ENCODE data around the gene MYH9.
"Not testable (repeated sequence)": the region's sequence is repeated elsewhere in the genome, so short reads cannot be mapped to it uniquely, and the experiment has no call there.

The MYH9 gene

GRCh38 chr22:36289948-36290371, 97.8 kb downstream of the MYH9 start:
- DNase-seq: peak; percentile 69

GRCh38 chr22:36289406-36289870, 98.3 kb downstream of the MYH9 start:
- no peak for DNase-seq

- DNase-seq: no peak
Observed at GRCh38 chr22:36288571-36289405, 99.0 kb downstream of the MYH9 start.

DNA sequence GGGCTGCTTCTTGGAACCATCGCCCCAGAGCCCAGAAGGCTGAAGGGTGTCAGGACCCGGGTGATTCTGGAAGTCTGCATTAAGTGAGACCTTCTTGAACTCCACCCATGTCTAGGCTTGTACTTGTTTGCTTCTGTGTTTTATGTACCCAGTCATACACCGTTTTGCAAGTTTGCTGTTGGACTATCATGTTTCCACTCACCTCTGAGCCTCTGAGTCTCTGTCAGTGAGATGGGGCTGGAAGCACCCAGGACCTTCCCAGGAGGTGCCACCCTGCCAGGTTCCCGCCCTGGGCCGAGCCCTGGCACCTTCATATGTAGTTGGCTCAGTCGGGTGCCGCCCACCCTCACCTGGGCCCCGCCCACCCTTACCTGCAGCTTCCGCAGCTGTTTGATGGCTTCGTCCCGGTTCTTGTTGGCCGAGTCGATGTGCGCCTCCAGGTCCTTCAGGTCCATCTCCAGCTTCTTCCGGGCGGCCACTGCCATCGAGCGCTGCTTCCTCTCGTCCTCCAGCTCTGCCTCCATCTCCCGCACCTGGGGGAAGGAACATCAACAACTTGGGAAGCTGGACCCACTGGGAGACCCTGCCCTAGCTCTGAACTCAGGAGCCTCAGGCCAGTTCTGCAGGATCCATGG, 99.8 kb downstream of the MYH9 start:
- DNase-seq: no peak

- DNase-seq: peak; percentile 41
Observed at GRCh38 chr22:36286096-36286957, 101.4 kb downstream of the MYH9 start.

GRCh38 chr22:36285545-36285944, 102.2 kb downstream of the MYH9 start:
- DNase-seq: no peak

GRCh38 chr22:36285017-36285416, 102.8 kb downstream of the MYH9 start:
- no peak for DNase-seq

GRCh38 chr22:36284171-36284571, 103.6 kb downstream of the MYH9 start:
- no peak for DNase-seq

DNA sequence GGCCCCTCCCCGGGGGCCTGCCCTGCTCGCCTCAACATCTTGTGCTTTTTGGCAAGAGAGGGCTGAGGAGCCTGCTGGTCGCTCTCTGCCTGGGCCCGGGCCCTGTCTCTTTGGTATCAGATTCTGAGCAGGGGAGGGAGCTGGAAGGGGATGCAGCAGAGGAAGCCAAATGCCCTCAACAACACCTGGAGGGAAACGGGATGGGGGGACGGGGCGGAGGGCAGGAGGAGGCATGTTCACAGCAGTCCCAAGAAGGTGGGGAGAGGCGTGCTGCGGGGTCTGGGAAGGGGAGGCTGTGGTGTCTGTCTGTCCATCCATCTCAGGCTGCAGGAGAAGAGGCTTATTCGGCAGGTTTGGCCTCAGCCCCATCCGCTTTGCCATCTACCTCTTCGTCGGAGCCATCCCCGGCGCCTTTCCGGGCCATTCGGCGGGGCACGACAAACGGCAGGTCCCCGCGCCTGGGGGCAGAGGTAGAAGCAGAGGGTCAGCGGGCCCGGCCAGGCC, 105.4 kb downstream of the MYH9 start:
- DNase-seq: no peak

- DNase-seq: no peak
Observed at GRCh38 chr22:36281781-36282327, 105.9 kb downstream of the MYH9 start.

- DNase-seq: no peak
Observed at GRCh38 chr22:36280379-36280778, 107.4 kb downstream of the MYH9 start.

DNA sequence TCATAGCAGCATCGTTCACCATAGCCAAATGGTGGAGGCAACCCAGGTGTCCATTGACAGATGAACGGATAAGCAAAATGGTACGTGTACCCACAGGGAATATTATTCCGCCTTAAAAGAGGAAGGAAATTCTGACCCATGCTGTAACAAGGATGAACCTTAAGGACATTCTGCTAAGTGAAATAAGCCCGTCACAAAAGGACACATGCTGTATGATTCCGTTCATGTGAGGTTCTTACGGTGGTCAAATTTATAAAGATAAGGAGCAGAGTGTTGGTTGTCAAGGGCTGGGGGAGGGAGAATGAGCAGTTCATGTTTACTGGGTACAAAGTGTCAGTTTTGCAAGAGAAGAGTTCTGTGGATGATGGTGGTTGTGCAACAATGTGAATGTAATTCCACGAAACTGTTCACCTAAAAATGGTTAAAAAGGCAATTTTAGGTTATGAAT, 108.5 kb downstream of the MYH9 start:
- no peak for DNase-seq

DNA sequence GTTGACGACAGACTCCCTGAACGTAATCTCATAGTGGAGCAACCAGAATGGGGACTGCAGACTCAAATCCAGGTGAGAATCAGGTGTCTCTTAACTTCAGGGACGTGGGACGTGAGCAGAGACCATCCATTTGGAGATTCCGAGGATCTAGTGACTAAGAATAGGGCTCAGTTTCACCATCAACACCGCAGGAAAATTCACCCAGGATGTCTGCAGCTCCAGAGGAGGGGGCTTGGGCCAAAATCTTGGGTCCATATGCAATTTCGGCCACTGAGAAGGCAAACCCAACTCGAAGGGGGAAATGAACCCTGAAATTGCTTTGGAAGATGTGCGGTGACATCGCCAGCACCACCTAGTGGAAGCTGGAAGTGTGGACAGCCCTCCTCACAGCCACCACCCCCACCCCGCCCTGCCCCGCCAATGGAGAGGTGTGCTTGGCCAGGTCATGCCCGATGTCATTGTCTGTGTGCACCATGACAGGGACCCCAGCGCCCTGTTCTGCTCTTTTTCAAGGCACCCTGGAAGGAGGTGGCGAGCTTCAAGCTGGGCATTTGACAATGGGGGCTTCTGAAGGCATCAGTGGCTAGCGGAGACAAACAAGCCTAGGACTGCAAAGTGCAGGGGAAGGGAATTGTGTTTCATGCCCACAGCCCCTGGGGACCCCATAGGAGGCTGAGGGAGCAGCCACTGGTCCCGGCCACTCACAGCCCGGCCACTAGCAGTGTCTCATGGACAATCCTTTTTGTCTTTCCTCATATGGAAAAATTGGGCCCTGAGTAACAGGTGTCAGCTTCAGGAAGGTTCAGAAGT, 110.1 kb downstream of the MYH9 start:
- DNase-seq: peak; percentile 65

DNA sequence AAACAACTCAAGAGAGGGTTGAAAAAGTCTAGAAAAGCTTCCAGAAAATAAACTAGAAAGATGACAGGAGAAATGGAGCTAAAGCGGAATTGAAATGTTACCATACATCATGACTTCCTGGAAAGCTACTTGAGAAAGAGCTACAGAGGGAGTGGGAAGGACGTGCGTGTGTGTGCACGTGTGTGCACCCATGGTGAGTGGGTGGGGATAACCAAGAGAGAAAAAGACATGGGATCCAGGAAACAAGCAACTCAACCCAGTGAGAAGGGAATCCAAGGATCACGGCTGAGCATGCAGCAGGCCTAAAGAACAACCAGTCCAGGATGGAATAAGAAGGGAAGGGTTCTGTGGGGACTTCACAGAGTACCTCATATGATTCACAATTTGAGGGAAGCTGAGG, 113.2 kb downstream of the MYH9 start:
- DNase-seq: no peak

- not testable (repeated sequence) for DNase-seq
Observed at GRCh38 chr22:36271951-36272350, 115.8 kb downstream of the MYH9 start.

- DNase-seq: not testable (repeated sequence)
Observed at GRCh38 chr22:36271231-36271630, 116.5 kb downstream of the MYH9 start.

DNA sequence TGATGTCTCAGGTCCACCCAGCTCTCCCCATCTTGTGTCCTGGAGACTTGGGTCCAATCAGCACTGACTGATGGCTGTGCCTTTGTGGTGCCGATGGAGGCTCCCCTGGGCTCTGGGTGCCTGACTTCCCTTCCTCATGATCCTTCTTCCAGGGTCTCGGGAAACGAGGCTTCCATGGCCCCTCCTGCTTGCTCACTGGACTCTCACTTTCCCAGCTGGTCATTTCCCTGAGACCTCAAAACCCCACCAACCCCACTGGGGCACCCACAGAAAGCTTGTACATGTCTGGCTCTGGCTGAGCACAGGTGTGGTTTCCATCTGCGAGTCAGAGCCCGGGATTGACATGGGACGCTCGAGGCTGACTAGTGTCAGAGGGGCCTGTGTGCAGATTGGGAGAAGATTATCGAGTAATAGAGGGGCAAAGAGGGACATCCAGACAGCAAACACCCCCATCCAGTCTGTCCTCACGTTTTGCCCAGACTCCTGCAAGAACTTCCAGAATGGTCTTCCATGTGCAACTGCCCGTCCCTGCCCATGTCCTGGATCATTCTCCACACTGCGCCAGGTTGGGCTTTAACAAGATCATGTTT, 119.8 kb downstream of the MYH9 start:
- no peak for DNase-seq

- DNase-seq: no peak
Observed at GRCh38 chr22:36267058-36267457, 120.7 kb downstream of the MYH9 start.

GRCh38 chr22:36263886-36264664, 123.7 kb downstream of the MYH9 start:
- DNase-seq: not testable (repeated sequence)

DNA sequence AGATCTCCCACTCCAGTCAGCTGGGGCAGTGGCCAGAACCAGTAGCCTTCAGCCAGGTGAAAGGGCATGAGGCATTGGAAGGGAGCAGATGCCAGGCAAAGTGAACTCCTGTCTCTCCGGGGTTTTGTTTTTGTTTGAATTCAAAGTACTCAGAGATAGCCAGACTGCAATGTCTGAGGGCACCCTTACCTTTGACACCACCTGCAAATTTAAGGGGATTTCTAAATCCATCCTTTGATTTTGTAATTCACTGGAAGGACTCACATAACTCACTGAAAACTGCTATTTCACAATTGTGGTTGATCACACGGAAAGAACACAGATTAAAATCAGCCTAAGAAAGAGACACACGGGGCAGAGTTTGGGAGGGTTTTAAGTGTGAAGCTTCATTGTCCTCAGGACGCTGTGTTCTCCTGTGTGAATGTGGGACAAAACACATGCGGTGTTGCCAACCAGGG, 124.5 kb downstream of the MYH9 start:
- not testable (repeated sequence) for DNase-seq

All from CD4-positive, alpha-beta T cell treated with Interleukin-4 for 4 hours (primary cell).